HEK293 (cell line): ENCODE data around the gene TTLL13.

Source experiments
- BCL6B ChIP-seq: fragments of 450-650 bp; formaldehyde crosslinking; IDR thresholded peaks from 2 replicates; pipeline ENCODE4 v1.5.1; 2017; ENCODE audit warnings: missing biosample characterization, missing genetic modification characterization
- HOXA7 ChIP-seq: sonication (generic); formaldehyde crosslinking; IDR thresholded peaks from 2 replicates; pipeline ENCODE4 v1.8.1; 2022; ENCODE audit warnings: missing genetic modification reagents, borderline replicate concordance
- KLF17 ChIP-seq: fragments of 450-650 bp; formaldehyde crosslinking; IDR thresholded peaks from 2 replicates; pipeline ENCODE4 v1.5.1; 2016; ENCODE audit warnings: missing biosample characterization, missing genetic modification characterization
- MYNN ChIP-seq: fragments of 450-650 bp; formaldehyde crosslinking; IDR thresholded peaks from 2 replicates; pipeline ENCODE4 v1.5.1; 2016; ENCODE audit warnings: missing biosample characterization, missing genetic modification characterization, borderline replicate concordance
- PRDM10 ChIP-seq: fragments of 450-650 bp; formaldehyde crosslinking; IDR thresholded peaks from 2 replicates; pipeline ENCODE4 v1.5.1; 2016; ENCODE audit warnings: missing biosample characterization, missing genetic modification characterization
- SCRT2 ChIP-seq: fragments of 450-650 bp; formaldehyde crosslinking; IDR thresholded peaks from 2 replicates; pipeline ENCODE4 v1.5.1; 2016; ENCODE audit warnings: missing biosample characterization, missing genetic modification characterization
- SETDB1 ChIP-seq: IDR thresholded peaks from one replicate; pipeline ENCODE4 v1.6.1; 2017; ENCODE audit warnings: mild to moderate bottlenecking, low read length, moderate library complexity, mixed read lengths; ENCODE audit not compliant: insufficient read length
- ZNF112 ChIP-seq: fragments of 450-650 bp; formaldehyde crosslinking; IDR thresholded peaks from 2 replicates; pipeline ENCODE4 v1.5.0; 2017; ENCODE audit warnings: missing biosample characterization, missing genetic modification characterization
- ZNF114 ChIP-seq: fragments of 450-650 bp; formaldehyde crosslinking; IDR thresholded peaks from 2 replicates; pipeline ENCODE4 v1.5.0; 2017; ENCODE audit warnings: missing biosample characterization, missing genetic modification characterization
- ZNF2 ChIP-seq: fragments of 450-650 bp; formaldehyde crosslinking; IDR thresholded peaks from 2 replicates; pipeline ENCODE4 v1.5.1; 2016; ENCODE audit warnings: missing biosample characterization, missing genetic modification characterization
- ZNF280D ChIP-seq: fragments of 450-650 bp; formaldehyde crosslinking; IDR thresholded peaks from 2 replicates; pipeline ENCODE4 v1.5.1; 2016; ENCODE audit warnings: missing biosample characterization, missing genetic modification characterization
- ZNF362 ChIP-seq: fragments of 450-650 bp; formaldehyde crosslinking; IDR thresholded peaks from 2 replicates; pipeline ENCODE4 v1.5.1; 2016; ENCODE audit warnings: missing biosample characterization, missing genetic modification characterization
- ZNF366 ChIP-seq: fragments of 450-650 bp; formaldehyde crosslinking; conservative IDR thresholded peaks from 2 replicates; pipeline ENCODE4 v1.5.1; 2016; ENCODE audit warnings: missing biosample characterization, missing genetic modification characterization
- ZNF561 ChIP-seq: fragments of 450-650 bp; IDR thresholded peaks from 2 replicates; pipeline ENCODE4 v1.5.1; 2018; ENCODE audit warnings: missing biosample characterization, missing genetic modification characterization, borderline replicate concordance
- ZNF610 ChIP-seq: fragments of 450-650 bp; formaldehyde crosslinking; IDR thresholded peaks from 2 replicates; pipeline ENCODE4 v1.5.1; 2016; ENCODE audit warnings: missing biosample characterization, missing genetic modification characterization, borderline replicate concordance
- ZNF621 ChIP-seq: fragments of 450-650 bp; formaldehyde crosslinking; IDR thresholded peaks from 2 replicates; pipeline ENCODE4 v1.5.1; 2017; ENCODE audit warnings: missing biosample characterization, missing genetic modification characterization
- ZNF626 ChIP-seq: fragments of 450-650 bp; sonication (Bioruptor Pico); formaldehyde crosslinking; IDR thresholded peaks from 2 replicates; pipeline ENCODE4 v1.5.1; 2018; ENCODE audit warnings: missing biosample characterization, missing genetic modification characterization, inconsistent platforms
- ZNF639 ChIP-seq: fragments of 450-650 bp; formaldehyde crosslinking; IDR thresholded peaks from 2 replicates; pipeline ENCODE4 v1.5.1; 2016; ENCODE audit warnings: missing biosample characterization, missing genetic modification characterization
- ZNF654 ChIP-seq: fragments of 450-650 bp; formaldehyde crosslinking; IDR thresholded peaks from 2 replicates; pipeline ENCODE4 v1.5.1; 2016; ENCODE audit warnings: low read depth, missing biosample characterization, missing genetic modification characterization
- ZNF692 ChIP-seq: fragments of 450-650 bp; formaldehyde crosslinking; IDR thresholded peaks from 2 replicates; pipeline ENCODE4 v1.5.1; 2016; ENCODE audit warnings: missing biosample characterization, missing genetic modification characterization
- ZNF837 ChIP-seq: fragments of 450-650 bp; formaldehyde crosslinking; IDR thresholded peaks from 2 replicates; pipeline ENCODE4 v1.5.1; 2016; ENCODE audit warnings: missing biosample characterization, missing genetic modification characterization
- ZSCAN23 ChIP-seq: fragments of 450-650 bp; formaldehyde crosslinking; IDR thresholded peaks from 2 replicates; pipeline ENCODE4 v1.5.1; 2016; ENCODE audit warnings: missing biosample characterization, missing genetic modification characterization
- ZXDB ChIP-seq: fragments of 450-650 bp; formaldehyde crosslinking; IDR thresholded peaks from 2 replicates; pipeline ENCODE4 v1.5.1; 2016; ENCODE audit warnings: missing biosample characterization, missing genetic modification characterization

The TTLL13 gene

GRCh38 chr15:90234096-90234988, 15.0 kb upstream of the TTLL13 start, which contains the start of gene GDPGP1 (continued):
- TF ChIP-seq ZNF610 (tag by site-specific recombination) (no peak), ZNF280D (tag by site-specific recombination) (no peak), ZXDB (tag by site-specific recombination) (no peak), MYNN (tag by site-specific recombination) (no peak), ZNF561 (tag by site-specific recombination) (0 out of 2 replicates have a peak, but pooled peaks have one; percentile 31), ZNF626 (tag by site-specific recombination) (no peak), BCL6B (tag by site-specific recombination) (no peak), ZSCAN23 (tag by site-specific recombination) (no peak), PRDM10 (tag by site-specific recombination) (peak; percentile 45; the same call in 1 of the 2 replicates), ZNF114 (tag by site-specific recombination) (no peak), ZNF366 (tag by site-specific recombination) (no peak), ZNF692 (tag by site-specific recombination) (peak; percentile 11; the same call in 1 of the 2 replicates), KLF17 (tag by site-specific recombination) (no peak), ZNF837 (no peak), ZNF621 (no peak), ZNF639 (0 out of 2 replicates have a peak, but pooled peaks have one; percentile 31), ZNF2 (tag by site-specific recombination) (0 out of 2 replicates have a peak, but pooled peaks have one; percentile 20), SCRT2 (tag by site-specific recombination) (peak; percentile 67; the same call in 1 of the 2 replicates), HOXA7 (CRISPR knock-in tag) (no peak), ZNF362 (tag by site-specific recombination) (no peak), SETDB1 (no peak), ZNF112 (tag by site-specific recombination) (no peak), ZNF654 (tag by site-specific recombination) (no peak)
